GM23338 (cell line): Measurements from ENCODE around the gene KIF27. TPM values are rescaled to one million over a fixed set of nuclear protein-coding genes. Genes with fewer than 3 reads are reported as not detected.
A peak's percentile ranks its signal among the peaks of the same experiment; 100 is the strongest.
"Not testable (repeated sequence)": the region's sequence is repeated elsewhere in the genome, so short reads cannot be mapped to it uniquely, and the experiment has no call there.

Experiments
- ATAC-seq: fragments of 200-7000 bp; cut with Tn5 transposase; 3 replicates; pipeline ENCODE4 v1.9.1; 2020
- DNase-seq: peaks from one replicate; pipeline ENCODE4 v3.0.0-alpha.2; 2015; ENCODE audit warnings: low spot score
- H2AFZ ChIP-seq: fragments of 200-600 bp; sonication (generic); 2 replicates; pipeline ENCODE4 v1.8.0; 2016; ENCODE audit warnings: antibody characterized with exemption, mild to moderate bottlenecking, moderate library complexity
- H3F3A ChIP-seq: fragments of 200-600 bp; sonication (generic); replicated peaks from 2 replicates; pipeline ENCODE4 v1.8.0; 2017; ENCODE audit warnings: antibody characterized with exemption, mixed run types, low read depth
- H3K27ac ChIP-seq: fragments of 200-600 bp; sonication (generic); 2 replicates; pipeline ENCODE4 v1.6.1; 2016; ENCODE audit warnings: low read depth
- H3K27me3 ChIP-seq: fragments of 200-600 bp; sonication (generic); 2 replicates; pipeline ENCODE4 v1.8.0; 2016; ENCODE audit warnings: mild to moderate bottlenecking, mixed run types, moderate library complexity; ENCODE audit not compliant: insufficient read depth
- H3K36me3 ChIP-seq: fragments of 200-600 bp; sonication (generic); 2 replicates; pipeline ENCODE4 v1.8.0; 2016; ENCODE audit warnings: mild to moderate bottlenecking; ENCODE audit not compliant: insufficient read depth
- H3K4me1 ChIP-seq: fragments of 200-600 bp; sonication (generic); 2 replicates; pipeline ENCODE4 v1.8.0; 2016; ENCODE audit warnings: mild to moderate bottlenecking, moderate library complexity; ENCODE audit not compliant: insufficient read depth
- H3K4me2 ChIP-seq: fragments of 200-600 bp; sonication (generic); 2 replicates; pipeline ENCODE4 v1.7.1; 2017; ENCODE audit warnings: mixed run types
- H3K4me3 ChIP-seq: fragments of 200-600 bp; sonication (generic); 2 replicates; pipeline ENCODE4 v1.6.1; 2016; ENCODE audit warnings: mixed run types
- H3K79me2 ChIP-seq: fragments of 200-600 bp; sonication (generic); replicated peaks from 2 replicates; pipeline ENCODE4 v1.8.0; 2017; ENCODE audit warnings: mild to moderate bottlenecking; ENCODE audit not compliant: insufficient read depth
- H3K9me2 ChIP-seq: fragments of 200-600 bp; sonication (generic); 2 replicates; pipeline ENCODE4 v1.8.0; 2017; ENCODE audit not compliant: insufficient read depth
- H4K20me1 ChIP-seq: fragments of 200-600 bp; sonication (generic); replicated peaks from 2 replicates; pipeline ENCODE4 v1.8.0; 2017; ENCODE audit warnings: mild to moderate bottlenecking; ENCODE audit not compliant: insufficient read depth
- H3K27ac Mint-ChIP-seq: 2 replicates; pipeline ENCODE4 v1.8.0; 2020; ENCODE audit warnings: inconsistent platforms, mild to moderate bottlenecking, moderate library complexity, mixed read lengths
- H3K27me3 Mint-ChIP-seq: 3 replicates; pipeline ENCODE4 v1.8.0; 2022; ENCODE audit warnings: low read depth, mild to moderate bottlenecking, moderate library complexity, mixed read lengths, inconsistent platforms; ENCODE audit not compliant: insufficient read depth, poor library complexity
- H3K36me3 Mint-ChIP-seq: 3 replicates; pipeline ENCODE4 v1.8.0; 2021; ENCODE audit warnings: low read depth, mild to moderate bottlenecking, inconsistent platforms, moderate library complexity, mixed read lengths
- H3K4me1 Mint-ChIP-seq: 3 replicates; pipeline ENCODE4 v1.8.0; 2020; ENCODE audit warnings: mild to moderate bottlenecking, inconsistent platforms, mixed read lengths
- H3K4me3 Mint-ChIP-seq: 3 replicates; pipeline ENCODE4 v1.8.0; 2021; ENCODE audit warnings: moderate library complexity, mild to moderate bottlenecking, inconsistent platforms, mixed read lengths
- H3K9me3 Mint-ChIP-seq: 3 replicates; pipeline ENCODE4 v1.8.0; 2020; ENCODE audit warnings: moderate library complexity, mild to moderate bottlenecking, inconsistent platforms, mixed read lengths
- CREB1 ChIP-seq: fragments of 250-450 bp; sonication (Bioruptor Pico); IDR thresholded peaks from 2 replicates; pipeline ENCODE4 v1.5.0; 2020; ENCODE audit warnings: low read depth, mild to moderate bottlenecking, moderate library complexity
- STAT1 ChIP-seq: IDR thresholded peaks from one replicate; pipeline ENCODE4 v1.6.1; 2016; ENCODE audit warnings: antibody characterized with exemption; ENCODE audit not compliant: unreplicated experiment
- ZNF331 ChIP-seq: fragments of 250-450 bp; sonication (Bioruptor Pico); IDR thresholded peaks from 2 replicates; pipeline ENCODE4 v1.5.0; 2020; ENCODE audit warnings: low read depth, mild to moderate bottlenecking, moderate library complexity
- polyA plus RNA-seq: library from polyadenylated mRNA; unstranded; fragments of >200 nt; fragmentation: Nextera tagmentation; extraction: Ambion mirVana; gene quantifications from 2 replicates; pipeline ENCODE4 v1.2.1, GENCODE V29; 2016
- total RNA-seq: library from RNA; depleted of rRNA; stranded (reverse); fragments of >200 nt; shearing (Covaris generic); gene quantifications from 2 replicates; pipeline ENCODE4 v1.2.3, GENCODE V29; 2014
- TF ChIP-seq, protein P1 (sequence below): IDR thresholded peaks from 2 replicates; pipeline ENCODE4 v1.6.1; 2016; ENCODE audit warnings: antibody characterized with exemption
- TF ChIP-seq, protein P2 (sequence below): IDR thresholded peaks from one replicate; pipeline ENCODE4 v1.6.1; 2018; ENCODE audit warnings: antibody characterized with exemption; ENCODE audit not compliant: unreplicated experiment
- TF ChIP-seq, protein P3 (sequence below), 2 experiments: fragments of 200-600 bp in 1 of 2; sonication (generic) in 1 of 2; conservative IDR thresholded peaks; 2 replicates each; pipeline versions ENCODE4 v1.5.1 to v1.6.1; 2016 to 2017; ENCODE audit warnings: antibody characterized with exemption in 2 of 2, low read depth in 2 of 2, mild to moderate bottlenecking in 2 of 2, moderate library complexity in 1 of 2

KIF27 gene
- total and polyA plus RNA-seq, 2 experiments from 2014 or later, result 3.3 to 8.2 TPM

DNA sequence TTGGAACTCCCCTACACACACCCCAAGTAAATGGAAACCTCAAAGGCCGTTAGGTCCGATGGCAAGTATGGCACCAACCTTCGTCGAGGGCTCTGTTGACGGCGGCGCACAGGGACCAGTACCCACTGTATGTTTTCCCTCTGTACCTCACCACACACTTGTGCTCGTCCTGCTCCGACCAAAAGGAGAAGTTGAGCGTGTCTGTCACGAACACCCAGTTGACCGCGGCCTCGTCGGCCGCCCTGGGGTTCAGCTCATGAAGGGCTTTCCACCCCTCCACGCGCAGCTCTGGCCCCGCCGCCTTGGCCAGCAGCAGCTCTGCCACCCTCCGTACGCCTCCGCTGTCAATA is 34.8 kb upstream of the KIF27 start:
- H3K27ac Mint-ChIP-seq, result peak overlapping the region; percentile 80; the same call in 1 of the 2 replicates
- H3K27ac ChIP-seq, result peak overlapping the region; percentile 64
- H3K9me3 Mint-ChIP-seq, result no peaks in the 10 kb centered on the region
- H3K27me3 ChIP-seq, result no peaks in the 10 kb centered on the region
- H4K20me1 ChIP-seq, result no peaks in the 10 kb centered on the region
- H3K4me2 ChIP-seq, result peak overlapping the region; percentile 94
- H3K4me1 ChIP-seq, result no peaks in the 10 kb centered on the region; the same call in 1 of the 2 replicates
- ATAC-seq, result peak; percentile 28
- H3K36me3 Mint-ChIP-seq, result peaks cover 19% of the 10 kb centered on the region; the same call in 2 of the 3 replicates
- peak overlapping the region; percentile 88 for H2AFZ ChIP-seq
- 0 out of 2 replicates have a peak, but pooled peaks cover 5% of the 10 kb centered on the region for H3K36me3 ChIP-seq
- peaks cover 6% of the 10 kb centered on the region; the same call in 2 of the 3 replicates for H3K4me1 Mint-ChIP-seq
- H3F3A ChIP-seq, result no peaks in the 10 kb centered on the region
- peak overlapping the region; percentile 90 for H3K4me3 Mint-ChIP-seq
- H3K79me2 ChIP-seq, result no peaks in the 10 kb centered on the region
- DNase-seq, result peak; percentile 25
- no peaks in the 10 kb centered on the region for H3K9me2 ChIP-seq
- peaks cover 7% of the 10 kb centered on the region for H3K27me3 Mint-ChIP-seq
- H3K4me3 ChIP-seq, result peak overlapping the region; percentile 77
- TF ChIP-seq, protein P1, sequence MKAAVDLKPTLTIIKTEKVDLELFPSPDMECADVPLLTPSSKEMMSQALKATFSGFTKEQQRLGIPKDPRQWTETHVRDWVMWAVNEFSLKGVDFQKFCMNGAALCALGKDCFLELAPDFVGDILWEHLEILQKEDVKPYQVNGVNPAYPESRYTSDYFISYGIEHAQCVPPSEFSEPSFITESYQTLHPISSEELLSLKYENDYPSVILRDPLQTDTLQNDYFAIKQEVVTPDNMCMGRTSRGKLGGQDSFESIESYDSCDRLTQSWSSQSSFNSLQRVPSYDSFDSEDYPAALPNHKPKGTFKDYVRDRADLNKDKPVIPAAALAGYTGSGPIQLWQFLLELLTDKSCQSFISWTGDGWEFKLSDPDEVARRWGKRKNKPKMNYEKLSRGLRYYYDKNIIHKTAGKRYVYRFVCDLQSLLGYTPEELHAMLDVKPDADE, result no peak
- TF ChIP-seq, protein P2, sequence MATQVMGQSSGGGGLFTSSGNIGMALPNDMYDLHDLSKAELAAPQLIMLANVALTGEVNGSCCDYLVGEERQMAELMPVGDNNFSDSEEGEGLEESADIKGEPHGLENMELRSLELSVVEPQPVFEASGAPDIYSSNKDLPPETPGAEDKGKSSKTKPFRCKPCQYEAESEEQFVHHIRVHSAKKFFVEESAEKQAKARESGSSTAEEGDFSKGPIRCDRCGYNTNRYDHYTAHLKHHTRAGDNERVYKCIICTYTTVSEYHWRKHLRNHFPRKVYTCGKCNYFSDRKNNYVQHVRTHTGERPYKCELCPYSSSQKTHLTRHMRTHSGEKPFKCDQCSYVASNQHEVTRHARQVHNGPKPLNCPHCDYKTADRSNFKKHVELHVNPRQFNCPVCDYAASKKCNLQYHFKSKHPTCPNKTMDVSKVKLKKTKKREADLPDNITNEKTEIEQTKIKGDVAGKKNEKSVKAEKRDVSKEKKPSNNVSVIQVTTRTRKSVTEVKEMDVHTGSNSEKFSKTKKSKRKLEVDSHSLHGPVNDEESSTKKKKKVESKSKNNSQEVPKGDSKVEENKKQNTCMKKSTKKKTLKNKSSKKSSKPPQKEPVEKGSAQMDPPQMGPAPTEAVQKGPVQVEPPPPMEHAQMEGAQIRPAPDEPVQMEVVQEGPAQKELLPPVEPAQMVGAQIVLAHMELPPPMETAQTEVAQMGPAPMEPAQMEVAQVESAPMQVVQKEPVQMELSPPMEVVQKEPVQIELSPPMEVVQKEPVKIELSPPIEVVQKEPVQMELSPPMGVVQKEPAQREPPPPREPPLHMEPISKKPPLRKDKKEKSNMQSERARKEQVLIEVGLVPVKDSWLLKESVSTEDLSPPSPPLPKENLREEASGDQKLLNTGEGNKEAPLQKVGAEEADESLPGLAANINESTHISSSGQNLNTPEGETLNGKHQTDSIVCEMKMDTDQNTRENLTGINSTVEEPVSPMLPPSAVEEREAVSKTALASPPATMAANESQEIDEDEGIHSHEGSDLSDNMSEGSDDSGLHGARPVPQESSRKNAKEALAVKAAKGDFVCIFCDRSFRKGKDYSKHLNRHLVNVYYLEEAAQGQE, result no peak
- TF ChIP-seq ZNF331 (CRISPR knock-in tag), result no peak
- TF ChIP-seq STAT1, result no peak
- TF ChIP-seq, protein P3, sequence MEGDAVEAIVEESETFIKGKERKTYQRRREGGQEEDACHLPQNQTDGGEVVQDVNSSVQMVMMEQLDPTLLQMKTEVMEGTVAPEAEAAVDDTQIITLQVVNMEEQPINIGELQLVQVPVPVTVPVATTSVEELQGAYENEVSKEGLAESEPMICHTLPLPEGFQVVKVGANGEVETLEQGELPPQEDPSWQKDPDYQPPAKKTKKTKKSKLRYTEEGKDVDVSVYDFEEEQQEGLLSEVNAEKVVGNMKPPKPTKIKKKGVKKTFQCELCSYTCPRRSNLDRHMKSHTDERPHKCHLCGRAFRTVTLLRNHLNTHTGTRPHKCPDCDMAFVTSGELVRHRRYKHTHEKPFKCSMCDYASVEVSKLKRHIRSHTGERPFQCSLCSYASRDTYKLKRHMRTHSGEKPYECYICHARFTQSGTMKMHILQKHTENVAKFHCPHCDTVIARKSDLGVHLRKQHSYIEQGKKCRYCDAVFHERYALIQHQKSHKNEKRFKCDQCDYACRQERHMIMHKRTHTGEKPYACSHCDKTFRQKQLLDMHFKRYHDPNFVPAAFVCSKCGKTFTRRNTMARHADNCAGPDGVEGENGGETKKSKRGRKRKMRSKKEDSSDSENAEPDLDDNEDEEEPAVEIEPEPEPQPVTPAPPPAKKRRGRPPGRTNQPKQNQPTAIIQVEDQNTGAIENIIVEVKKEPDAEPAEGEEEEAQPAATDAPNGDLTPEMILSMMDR (conservative IDR thresholded peaks at IDR 0.05; ENCODE audit: low read depth in 2 of 2), result no peak
- no peak for TF ChIP-seq CREB1 (CRISPR knock-in tag)

GRCh38 chr9:83948096-83948495 is 26.9 kb upstream of the KIF27 start:
- not testable (repeated sequence) for H3K79me2 ChIP-seq, H3K27ac ChIP-seq, H3K4me1 Mint-ChIP-seq, H4K20me1 ChIP-seq, H3K4me3 ChIP-seq, H3K4me1 ChIP-seq, H3K4me2 ChIP-seq, H3K27me3 ChIP-seq, H3K27me3 Mint-ChIP-seq, H3K4me3 Mint-ChIP-seq, ATAC-seq, H3F3A ChIP-seq, DNase-seq, H2AFZ ChIP-seq, H3K27ac Mint-ChIP-seq, H3K36me3 ChIP-seq, H3K9me2 ChIP-seq
- peaks cover 64% of the 10 kb centered on the region; the same call in 2 of the 3 replicates for H3K36me3 Mint-ChIP-seq
- peaks cover 20% of the 10 kb centered on the region for H3K9me3 Mint-ChIP-seq
